ENCODE measurements around the gene MYO3B.
"Not testable (repeated sequence)": the region's sequence is repeated elsewhere in the genome, so short reads cannot be mapped to it uniquely, and the experiment has no call there.

The MYO3B gene

GRCh38 chr2:170213281-170213625 is 35.3 kb downstream of the MYO3B start:
- not testable (repeated sequence) for DNase-seq (ENCODE audit: low read depth)

GRCh38 chr2:170213651-170214050 is 35.7 kb downstream of the MYO3B start:
- DNase-seq (ENCODE audit: low read depth), result no peak

GRCh38 chr2:170214309-170214948 is 36.5 kb downstream of the MYO3B start:
- no peak for DNase-seq (ENCODE audit: low read depth)

- DNase-seq (ENCODE audit: low read depth), result no peak
These were observed 37.1 kb downstream of the MYO3B start for GRCh38 chr2:170215021-170215420.

GRCh38 chr2:170216428-170216827 is 38.5 kb downstream of the MYO3B start:
- DNase-seq (ENCODE audit: low read depth), result no peak

- DNase-seq (ENCODE audit: low read depth), result no peak
These were observed 39.0 kb downstream of the MYO3B start for GRCh38 chr2:170216981-170217380.

GRCh38 chr2:170217778-170218251 is 39.9 kb downstream of the MYO3B start:
- no peak for DNase-seq (ENCODE audit: low read depth)

- no peak for DNase-seq (ENCODE audit: low read depth)
These were observed 40.5 kb downstream of the MYO3B start for GRCh38 chr2:170218456-170218855.

- no peak for DNase-seq (ENCODE audit: low read depth)
These were observed 41.0 kb downstream of the MYO3B start for GRCh38 chr2:170218931-170219330.

- DNase-seq (ENCODE audit: low read depth), result no peak
These were observed 43.7 kb downstream of the MYO3B start for GRCh38 chr2:170221317-170222288.

GRCh38 chr2:170222298-170222697 is 44.4 kb downstream of the MYO3B start:
- peak; percentile 15 for DNase-seq (ENCODE audit: low read depth)

- DNase-seq (ENCODE audit: low read depth), result no peak
These were observed 44.9 kb downstream of the MYO3B start for GRCh38 chr2:170222842-170223241.

- DNase-seq (ENCODE audit: low read depth), result no peak
These were observed 46.8 kb downstream of the MYO3B start for GRCh38 chr2:170224692-170225294.

GRCh38 chr2:170226216-170226615 is 48.3 kb downstream of the MYO3B start:
- no peak for DNase-seq (ENCODE audit: low read depth)

GRCh38 chr2:170227507-170227947 is 49.6 kb downstream of the MYO3B start:
- no peak for DNase-seq (ENCODE audit: low read depth)

- no peak for DNase-seq (ENCODE audit: low read depth)
These were observed 50.0 kb downstream of the MYO3B start for GRCh38 chr2:170227951-170228350.

- no peak for DNase-seq (ENCODE audit: low read depth)
These were observed 50.5 kb downstream of the MYO3B start for GRCh38 chr2:170228429-170228828.

GRCh38 chr2:170229125-170229524 is 51.2 kb downstream of the MYO3B start:
- DNase-seq (ENCODE audit: low read depth), result no peak

- no peak for DNase-seq (ENCODE audit: low read depth)
These were observed 51.8 kb downstream of the MYO3B start for GRCh38 chr2:170229744-170230143.

- peak; percentile 42 for DNase-seq (ENCODE audit: low read depth)
These were observed 58.1 kb downstream of the MYO3B start for GRCh38 chr2:170235860-170236679.

- no peak for DNase-seq (ENCODE audit: low read depth)
These were observed 58.7 kb downstream of the MYO3B start for GRCh38 chr2:170236680-170237047.

- no peak for DNase-seq (ENCODE audit: low read depth)
These were observed 59.7 kb downstream of the MYO3B start for GRCh38 chr2:170237572-170238120.

Data from amniotic epithelial cell (primary cell).